Inflammatory macrophage treated with lipopolysaccharide for 1 hour (primary cell): ENCODE results near the gene ADCY4.
"Not testable (repeated sequence)": the region's sequence is repeated elsewhere in the genome, so short reads cannot be mapped to it uniquely, and the experiment has no call there.

Source experiments
- DNase-seq, 2 donors: peaks; one replicate each; pipeline ENCODE4 v3.0.0-alpha.2; 2020 to 2022

ADCY4 gene

GRCh38 chr14:24334431-24335291 lies at the start of gene ADCY4:
Gene ADCY4, minus strand, starts transcription at chr14:24335071. Its CDS starts 419 bp downstream, at chr14:24334652.
- no peak for DNase-seq

- no peak for DNase-seq
Observed at GRCh38 chr14:24384169-24384568, 49.3 kb upstream of the ADCY4 start.

DNA sequence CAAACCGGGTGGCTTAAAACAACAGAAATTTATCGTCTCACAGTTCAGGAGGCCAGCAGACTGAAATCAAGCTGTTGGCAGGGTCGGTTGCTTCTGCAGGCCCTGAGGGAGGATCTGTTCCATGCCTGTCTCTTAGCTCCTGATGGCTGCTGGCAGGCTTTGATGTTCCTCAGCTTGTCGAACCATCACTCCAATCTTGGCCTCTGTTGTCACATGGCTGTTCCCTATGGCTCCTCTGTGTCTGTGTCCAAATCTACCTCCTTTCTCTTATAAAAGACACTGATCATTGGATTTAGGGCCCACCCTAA lies 47.1 kb upstream of the ADCY4 start:
- DNase-seq = no peak

DNA sequence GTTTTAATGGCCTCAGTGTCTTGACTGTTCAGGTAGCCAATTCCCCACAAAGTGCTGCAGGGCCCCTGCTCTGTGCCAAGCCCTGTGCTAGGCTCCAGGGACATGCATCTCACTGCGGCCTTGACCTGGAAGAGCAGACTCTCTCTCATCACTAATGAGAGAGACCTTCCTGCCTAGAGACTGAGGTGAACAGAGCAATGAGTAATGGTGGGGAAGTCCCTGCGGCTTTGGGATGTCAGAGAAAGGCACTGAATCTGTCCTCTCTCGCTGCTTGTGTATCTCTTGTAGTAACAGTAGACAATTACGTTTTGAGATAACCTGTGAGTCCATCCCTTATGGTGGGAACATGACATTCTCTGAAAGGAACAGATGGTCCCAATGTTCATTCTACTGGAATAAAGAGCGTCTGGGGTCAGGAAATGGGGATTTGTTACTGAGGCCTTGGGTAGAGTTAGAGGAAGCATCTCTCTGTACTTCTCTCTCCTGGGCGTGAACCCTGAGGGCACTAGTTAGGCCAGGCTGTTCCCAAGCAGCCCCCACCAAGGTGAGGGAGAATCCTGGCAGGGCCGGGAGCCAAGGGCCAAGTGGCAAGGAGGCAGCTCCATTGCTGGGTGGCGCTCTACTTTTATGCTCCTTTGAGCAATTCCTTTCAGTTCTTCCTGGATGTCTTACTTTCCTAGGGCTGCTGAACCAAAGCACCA lies 46.6 kb upstream of the ADCY4 start:
- DNase-seq = no peak

DNA sequence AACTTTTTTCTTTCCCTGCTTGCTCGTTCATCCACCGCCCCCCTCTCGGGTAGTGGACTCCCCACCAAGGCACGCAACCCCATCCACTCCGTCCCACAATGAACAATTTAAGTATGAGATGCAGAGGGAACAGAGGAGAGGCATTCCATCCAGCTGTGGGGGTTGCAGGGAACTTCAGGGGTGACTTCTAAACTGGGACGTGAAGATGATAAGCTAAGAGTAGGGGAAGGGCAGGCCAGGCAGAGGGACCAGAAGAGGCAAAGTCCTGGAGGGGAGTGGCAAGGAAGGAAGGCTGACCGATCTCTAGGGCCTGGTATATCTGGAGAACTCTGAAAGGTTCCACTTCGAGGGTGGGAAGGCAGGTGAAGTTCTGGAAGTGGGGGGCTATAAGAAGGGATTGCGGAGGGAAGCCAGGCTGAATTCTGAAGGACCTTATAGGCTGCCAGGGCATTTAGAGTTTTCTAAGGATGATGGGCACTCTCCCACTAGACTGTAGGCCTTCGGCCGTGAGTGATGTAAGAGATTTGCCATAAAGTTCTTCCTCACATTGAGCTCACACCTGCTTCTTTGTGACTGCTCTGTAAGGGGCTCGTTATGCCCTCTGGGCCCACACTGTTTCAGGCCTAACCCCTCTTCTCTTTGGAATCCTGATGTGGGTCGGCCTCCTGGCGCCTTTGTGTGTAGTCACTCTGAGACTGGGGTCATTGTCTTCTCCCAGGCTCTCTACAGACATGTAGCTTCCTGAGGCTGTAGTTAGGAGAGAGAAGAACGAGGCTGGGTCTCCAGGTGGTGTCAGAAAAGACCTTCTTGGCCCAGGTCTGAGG lies 45.2 kb upstream of the ADCY4 start:
- DNase-seq = no peak

DNA sequence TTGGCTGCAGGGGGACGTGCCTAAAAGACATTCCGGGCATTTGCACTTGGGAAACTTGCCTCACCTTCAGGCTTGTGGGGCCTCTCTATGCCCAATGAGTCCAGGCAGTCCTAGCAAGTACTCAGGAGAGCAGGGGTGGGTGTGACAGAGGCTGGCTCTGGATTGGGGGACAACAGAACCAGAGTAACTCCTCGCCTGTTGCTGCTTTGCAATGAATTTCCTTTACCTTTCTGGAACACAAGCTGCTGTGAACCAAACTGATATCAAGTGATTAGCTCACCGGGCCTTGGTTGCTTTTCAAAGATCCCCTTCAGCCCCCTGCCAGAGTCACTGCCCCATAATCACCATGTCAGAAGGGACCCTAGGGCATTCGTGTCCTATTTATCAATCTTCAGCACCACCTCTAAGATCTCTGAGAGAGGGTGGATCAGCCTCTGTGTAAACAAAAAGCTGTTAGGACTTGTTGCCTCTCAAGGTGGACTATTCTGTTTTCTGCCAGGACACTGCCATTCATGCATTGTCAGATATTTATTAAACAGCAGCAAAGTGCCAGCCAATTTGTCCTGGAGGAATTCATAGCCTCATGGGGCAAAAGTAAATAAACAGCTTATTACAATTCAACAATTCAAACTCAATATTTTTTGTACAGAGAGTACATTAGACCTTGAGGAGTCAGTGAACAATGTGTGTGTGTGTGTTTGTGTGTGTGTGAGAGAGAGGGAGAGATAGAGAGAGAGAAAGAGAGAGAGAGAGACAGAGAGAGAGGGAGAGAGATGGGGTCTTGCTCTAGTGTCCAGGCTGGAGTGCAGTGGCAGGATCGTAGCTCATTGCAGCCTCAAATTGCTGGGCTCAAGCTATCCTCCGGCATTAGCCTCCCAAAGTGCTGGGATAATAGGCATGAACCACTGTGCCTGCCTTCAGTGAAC lies 44.4 kb upstream of the ADCY4 start:
- no peak for DNase-seq

GRCh38 chr14:24378327-24378726 lies 43.5 kb upstream of the ADCY4 start:
- no peak for DNase-seq

DNA sequence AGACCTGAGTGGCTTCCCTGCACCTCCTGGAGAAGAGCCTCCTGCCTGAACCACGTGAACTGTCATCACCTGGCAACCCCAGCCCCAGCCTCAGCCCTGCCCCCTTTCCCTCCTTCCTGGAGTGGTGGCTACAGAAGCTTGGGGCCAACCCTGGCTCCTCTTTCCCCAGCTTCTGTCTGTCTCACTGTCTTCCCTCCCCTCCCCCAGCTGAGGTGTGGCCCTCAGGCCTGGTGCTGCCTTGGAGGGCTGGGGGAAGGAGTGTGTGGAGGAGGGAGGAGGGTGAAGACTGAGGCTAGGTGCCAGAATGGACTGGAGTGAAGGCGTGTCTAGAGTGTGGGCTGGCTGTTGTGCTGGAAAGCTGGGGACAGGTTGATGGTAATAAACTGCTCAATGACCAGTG lies 42.8 kb upstream of the ADCY4 start:
- no peak for DNase-seq

DNA sequence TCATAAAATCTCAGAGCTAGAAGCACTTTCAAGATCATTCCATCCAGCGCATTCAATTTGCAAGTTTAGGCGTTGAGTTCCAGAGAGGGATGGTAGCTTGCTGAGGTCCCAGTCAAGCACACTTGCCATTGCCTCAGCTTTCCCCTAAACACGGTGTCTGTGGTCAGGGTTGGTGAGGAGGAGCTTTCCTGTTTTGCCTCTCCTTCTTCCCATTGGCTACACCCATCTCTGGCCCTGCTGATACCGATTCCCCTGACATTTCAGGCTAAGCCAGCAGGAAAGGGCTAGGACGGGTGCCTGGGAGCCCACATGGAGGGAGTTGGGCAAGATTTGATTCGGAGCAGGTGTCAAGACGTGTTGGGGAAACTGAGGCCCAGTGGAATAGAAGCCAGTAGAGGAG lies 42.3 kb upstream of the ADCY4 start:
- no peak for DNase-seq

GRCh38 chr14:24376448-24377070 lies 41.7 kb upstream of the ADCY4 start:
- no peak for DNase-seq

DNA sequence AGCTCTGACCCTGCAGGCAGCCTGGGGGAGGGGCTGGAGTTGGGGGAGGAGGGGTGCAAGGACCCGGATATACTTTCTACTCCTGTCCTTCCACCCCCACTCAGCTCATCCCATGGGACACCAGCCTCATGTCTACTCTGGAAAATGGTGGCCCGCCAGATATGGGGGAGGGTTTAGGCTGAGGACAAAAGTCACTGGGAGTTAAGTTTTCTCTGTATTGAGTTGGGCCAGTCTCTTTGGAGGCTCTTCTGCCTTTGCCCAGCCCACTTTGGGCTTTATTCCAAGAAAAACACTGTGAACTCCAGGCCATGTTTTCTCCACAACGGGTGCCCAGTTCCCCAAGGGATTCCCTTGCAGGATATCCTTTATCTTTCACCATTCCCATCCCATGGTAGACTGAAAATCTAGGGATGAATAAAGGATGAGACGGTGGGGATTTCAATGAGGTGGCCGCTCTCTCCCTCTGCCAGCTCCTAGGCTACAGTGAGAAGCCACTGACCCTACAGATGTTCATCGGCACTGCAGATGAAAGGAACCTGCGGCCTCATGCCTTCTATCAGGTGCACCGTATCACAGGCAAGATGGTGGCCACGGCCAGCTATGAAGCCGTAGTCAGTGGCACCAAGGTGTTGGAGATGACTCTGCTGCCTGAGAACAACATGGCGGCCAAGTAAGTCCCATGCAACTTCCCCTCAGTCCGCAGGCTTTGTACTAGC lies 38.0 kb upstream of the ADCY4 start:
- no peak for DNase-seq

GRCh38 chr14:24371605-24372004 lies 36.7 kb upstream of the ADCY4 start:
- not testable (repeated sequence) for DNase-seq

DNA sequence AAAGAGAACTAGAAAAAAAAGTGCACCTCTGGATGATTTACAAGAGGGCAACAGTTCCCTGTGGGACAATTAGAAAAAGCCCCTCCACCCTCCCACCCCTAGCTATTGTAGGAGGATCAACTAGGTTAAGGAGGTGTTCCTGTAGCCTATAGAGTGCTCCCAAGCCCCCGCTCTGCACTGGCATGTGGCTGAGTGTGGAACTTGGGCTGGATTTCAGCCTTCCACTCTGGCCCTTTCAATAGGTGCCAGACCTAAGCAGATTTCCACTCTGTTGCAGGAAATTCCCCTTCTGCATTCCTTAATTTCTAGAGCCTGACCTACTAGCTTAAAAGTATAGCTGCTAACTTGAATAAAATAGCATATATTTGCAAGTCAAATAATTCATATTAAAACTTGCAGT lies 35.9 kb upstream of the ADCY4 start:
- no peak for DNase-seq

DNA sequence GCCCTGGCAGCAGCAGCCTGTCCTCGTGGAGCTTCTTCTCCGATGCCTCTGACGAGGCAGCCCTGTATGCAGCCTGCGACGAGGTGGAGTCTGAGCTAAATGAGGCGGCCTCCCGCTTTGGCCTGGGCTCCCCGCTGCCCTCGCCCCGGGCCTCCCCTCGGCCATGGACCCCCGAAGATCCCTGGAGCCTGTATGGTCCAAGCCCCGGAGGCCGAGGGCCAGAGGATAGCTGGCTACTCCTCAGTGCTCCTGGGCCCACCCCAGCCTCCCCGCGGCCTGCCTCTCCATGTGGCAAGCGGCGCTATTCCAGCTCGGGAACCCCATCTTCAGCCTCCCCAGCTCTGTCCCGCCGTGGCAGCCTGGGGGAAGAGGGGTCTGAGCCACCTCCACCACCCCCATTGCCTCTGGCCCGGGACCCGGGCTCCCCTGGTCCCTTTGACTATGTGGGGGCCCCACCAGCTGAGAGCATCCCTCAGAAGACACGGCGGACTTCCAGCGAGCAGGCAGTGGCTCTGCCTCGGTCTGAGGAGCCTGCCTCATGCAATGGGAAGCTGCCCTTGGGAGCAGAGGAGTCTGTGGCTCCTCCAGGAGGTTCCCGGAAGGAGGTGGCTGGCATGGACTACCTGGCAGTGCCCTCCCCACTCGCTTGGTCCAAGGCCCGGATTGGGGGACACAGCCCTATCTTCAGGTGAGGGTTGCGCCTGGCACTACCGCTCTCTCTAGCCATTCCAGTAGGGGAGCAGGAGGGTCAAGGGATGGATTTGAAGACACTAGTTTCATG lies 35.2 kb upstream of the ADCY4 start:
- no peak for DNase-seq

DNA sequence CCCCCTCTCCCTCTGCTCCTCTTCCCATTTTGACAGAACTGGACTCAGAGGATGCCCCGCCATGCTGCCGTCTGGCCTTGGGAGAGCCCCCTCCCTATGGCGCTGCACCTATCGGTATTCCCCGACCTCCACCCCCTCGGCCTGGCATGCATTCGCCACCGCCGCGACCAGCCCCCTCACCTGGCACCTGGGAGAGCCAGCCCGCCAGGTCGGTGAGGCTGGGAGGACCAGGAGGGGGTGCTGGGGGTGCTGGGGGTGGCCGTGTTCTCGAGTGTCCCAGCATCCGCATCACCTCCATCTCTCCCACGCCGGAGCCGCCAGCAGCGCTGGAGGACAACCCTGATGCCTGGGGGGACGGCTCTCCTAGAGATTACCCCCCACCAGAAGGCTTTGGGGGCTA lies 34.6 kb upstream of the ADCY4 start:
- DNase-seq = no peak

- no peak for DNase-seq
Observed at GRCh38 chr14:24368562-24369252, 33.8 kb upstream of the ADCY4 start.

DNA sequence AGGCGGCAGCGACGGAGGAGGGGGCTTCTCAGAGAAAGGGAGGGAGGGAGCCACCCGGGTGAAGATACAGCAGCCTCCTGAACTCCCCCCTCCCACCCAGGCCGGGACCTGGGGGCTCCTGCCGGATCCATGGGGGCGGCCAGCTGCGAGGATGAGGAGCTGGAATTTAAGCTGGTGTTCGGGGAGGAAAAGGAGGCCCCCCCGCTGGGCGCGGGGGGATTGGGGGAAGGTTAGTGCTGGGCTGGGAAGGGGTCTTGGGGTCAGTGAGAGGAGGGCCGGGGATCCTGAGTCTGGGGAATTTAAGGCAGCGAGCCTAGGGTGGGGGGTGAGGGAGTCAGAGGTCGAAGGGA lies 33.3 kb upstream of the ADCY4 start:
- no peak for DNase-seq

DNA sequence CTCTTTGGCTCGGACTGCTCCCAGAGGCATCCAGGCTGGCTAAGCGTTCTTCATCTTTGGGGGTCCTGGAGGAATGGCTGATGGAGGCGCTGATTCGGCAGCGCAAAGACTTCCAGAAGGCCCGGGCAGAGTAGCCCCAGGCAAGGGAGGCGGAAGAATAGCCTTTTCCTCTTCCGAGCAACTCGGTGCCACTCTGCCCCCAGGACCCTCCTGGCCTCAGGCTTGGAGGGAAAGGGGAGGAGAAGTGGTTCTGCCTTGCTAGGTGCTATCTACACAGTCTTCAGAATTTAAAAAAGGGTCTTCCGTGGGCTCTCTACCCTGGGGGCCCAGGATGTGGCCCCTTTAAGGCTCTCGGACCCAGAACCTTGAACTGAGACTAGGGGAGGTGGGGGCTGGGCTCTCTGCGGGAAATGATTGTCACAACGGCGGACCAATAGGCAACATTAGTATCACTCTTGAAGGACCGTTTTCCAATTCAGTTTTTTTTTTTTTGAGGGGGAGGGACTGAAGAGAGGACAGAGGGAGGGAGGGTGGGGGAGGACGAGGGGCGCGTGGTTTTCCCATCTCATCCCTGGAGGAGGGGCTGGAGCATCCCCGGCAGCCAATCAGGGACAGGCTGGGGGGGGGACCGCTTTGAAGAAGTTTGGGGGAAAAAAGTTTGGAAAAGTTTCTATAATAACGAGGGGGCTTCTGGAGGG lies 32.8 kb upstream of the ADCY4 start, which contains the start of gene NFATC4:
TSS of gene NFATC4 (plus strand) at position 671 of the 698 bp plus-strand sequence. CDS start 157 bp downstream, outside the sequence.
- no peak for DNase-seq
